Measurements from ENCODE around the gene IGDCC3.
"Not testable (repeated sequence)": the region's sequence is repeated elsewhere in the genome, so short reads cannot be mapped to it uniquely, and the experiment has no call there.

The IGDCC3 gene

DNA sequence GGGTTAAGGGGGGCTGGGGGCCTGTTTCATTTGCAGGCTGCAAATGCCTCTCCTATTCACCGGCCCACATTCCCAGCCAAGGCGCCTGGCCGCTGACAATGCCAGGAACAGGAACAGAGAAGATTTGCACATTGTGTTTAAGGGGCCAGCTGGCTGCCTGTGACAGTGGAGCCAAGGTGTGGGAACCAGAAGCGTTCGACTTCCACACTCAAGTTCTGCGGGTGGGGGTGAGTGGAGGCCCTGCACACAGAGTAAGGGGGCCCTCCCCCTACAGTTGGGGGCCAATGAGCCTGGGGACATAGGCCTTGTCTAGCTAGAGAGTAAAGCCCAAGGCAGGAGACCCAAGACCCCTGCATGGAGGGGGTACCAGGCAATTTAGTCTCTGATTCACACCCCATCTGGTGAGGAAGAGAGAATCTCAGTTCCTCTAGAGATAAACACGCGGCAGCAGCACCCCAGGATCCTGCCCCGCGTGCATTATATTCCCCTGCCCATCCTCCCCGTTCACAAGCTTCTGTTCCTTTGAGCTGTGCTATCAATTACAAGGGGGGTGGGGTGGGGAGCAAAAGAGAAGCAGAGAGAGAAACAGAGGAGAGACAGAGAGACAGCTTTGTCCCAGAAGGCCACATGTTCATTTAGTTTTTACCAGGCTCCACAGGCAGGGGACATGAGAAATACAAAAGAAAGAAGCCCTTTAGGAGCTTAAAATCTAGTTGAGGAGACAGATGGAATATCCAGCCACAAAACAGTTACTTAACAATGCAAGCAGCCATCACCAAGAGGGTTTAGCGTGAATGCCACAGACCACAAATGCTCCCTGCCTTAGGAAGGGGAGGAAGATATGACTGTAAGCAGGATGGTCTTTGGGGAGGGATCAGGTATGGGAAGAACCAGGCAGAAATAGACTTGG, 9.2 kb downstream of the IGDCC3 start:
- no peak for DNase-seq

GRCh38 chr15:65366122-65366892, 11.5 kb downstream of the IGDCC3 start:
- no peak for DNase-seq

DNA sequence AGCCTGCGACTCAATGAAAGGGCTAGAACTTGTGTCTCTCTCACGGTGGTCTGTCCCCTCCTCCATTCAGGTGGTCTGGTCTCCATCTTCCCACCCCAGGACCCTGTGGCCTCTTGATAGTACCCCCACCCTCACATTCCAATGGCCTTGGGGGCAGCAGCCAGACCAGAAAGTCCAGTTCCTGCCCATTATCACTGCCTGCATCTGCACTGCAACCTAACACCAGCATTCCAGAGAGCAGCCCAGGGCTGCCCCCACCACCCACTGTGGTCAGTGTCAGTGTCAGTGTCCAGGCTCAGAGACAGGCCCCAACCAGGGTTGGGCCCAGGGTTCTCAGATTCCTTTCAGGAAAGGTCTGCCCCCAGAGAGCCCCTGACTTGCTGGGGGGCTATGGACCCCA, 12.6 kb downstream of the IGDCC3 start:
- DNase-seq: no peak

DNA sequence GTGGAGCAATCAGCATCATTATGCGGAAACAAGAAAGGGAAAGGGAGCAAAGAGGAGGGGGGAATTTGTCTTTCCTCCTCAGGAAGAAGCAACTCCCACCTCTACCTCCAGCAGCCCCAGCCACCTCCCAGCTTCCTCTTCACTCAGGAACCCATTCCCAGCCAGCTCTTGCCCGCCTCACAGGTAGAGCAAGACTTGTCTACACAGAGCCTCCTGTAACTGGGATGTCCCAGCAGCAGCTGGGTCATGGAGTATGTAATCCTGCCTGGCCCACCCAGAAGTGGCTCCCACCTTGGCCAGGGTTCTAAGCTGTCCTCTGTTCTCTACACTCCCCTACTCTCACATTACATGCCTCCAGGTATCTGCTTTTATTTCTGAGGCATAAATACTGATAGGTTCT, 14.0 kb downstream of the IGDCC3 start:
- DNase-seq: no peak

GRCh38 chr15:65363306-65363705, 14.5 kb downstream of the IGDCC3 start:
- DNase-seq: no peak

DNA sequence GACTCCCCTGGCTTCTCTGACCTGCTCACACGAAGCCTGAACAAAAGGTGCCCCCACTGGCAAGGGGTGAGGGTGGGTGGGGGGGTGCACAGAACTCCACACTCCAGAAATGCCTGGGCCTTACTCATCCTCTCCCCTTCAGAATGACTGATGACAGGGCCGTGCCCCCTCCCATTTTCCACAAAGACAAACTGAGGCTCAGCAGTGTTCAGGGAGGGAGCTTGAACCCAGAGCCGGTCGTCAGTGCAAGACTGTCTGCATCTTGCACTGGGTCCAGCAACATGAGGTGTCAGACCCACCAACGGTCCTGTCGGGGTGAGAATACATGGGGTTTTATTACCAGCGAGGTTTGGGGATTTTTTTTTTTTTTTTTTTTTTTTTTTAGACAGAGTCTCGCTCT, 15.3 kb downstream of the IGDCC3 start:
- DNase-seq: no peak

GRCh38 chr15:65361708-65362459, 15.9 kb downstream of the IGDCC3 start:
- no peak for DNase-seq

GRCh38 chr15:65360506-65360905, 17.3 kb downstream of the IGDCC3 start:
- DNase-seq: no peak

- DNase-seq: no peak
Measured at GRCh38 chr15:65355988-65356353, 21.8 kb downstream of the IGDCC3 start.

DNA sequence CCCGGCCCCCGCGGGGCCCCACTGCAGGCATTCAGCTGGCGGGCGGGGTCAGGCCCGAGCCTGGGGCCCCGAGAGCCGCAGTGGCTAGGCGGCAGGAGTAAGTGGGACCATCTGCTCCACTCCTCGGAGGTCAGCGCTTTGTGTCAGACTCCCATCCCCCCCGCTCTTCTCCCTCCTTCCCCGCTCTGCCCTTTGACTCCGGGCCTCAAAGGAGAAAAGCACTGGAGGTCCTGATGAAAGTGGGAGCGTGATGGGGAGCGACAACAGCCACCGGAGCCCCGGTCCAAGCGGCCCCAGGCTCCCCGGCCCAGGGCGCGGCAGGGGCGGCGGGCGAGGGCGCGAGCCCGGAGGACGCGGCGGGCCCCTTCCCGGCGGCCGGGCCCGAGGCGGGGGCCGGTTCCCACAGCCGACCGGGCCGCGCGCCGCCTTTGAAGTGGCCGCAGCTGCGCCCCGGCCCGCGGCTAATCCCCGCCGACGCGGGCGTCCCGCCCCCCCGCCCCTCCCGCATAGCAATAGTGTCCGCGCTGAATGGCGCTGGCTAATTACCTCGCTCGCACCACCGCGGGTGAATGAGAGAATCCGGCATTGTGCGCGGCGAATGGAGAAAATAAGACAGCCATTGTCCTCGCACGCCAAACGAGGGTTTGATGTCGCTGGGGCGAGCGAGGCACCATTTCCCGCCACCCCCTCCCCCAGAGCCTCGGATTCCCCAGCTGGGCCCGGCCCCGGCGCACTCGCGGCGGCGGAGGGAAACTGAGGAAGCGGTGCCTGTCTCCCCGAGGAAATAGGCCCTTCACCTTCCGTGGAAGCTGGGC, 22.4 kb downstream of the IGDCC3 start:
- DNase-seq: no peak

DNA sequence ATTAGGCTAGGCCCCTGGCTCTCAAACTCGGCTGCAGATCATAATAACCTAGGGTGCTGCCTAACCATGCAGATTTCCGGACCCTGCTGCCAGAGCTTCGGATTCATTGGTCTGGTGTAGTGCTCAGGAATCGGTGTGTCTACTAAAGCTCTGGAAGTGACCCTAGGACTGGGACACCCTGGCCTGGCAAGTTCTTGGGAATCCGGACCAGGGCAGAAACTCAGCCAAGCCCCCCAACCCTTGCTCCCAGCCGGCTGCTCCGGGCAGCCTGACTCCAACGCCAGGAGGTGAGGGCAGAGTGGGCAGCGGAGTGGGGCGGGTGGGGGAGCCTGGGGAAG, 23.0 kb downstream of the IGDCC3 start:
- no peak for DNase-seq

- DNase-seq: not testable (repeated sequence)
Measured at GRCh38 chr15:65351972-65352371, 25.8 kb downstream of the IGDCC3 start.

- DNase-seq: no peak
Measured at GRCh38 chr15:65349338-65349737, 28.5 kb downstream of the IGDCC3 start.

- DNase-seq: not testable (repeated sequence)
Measured at GRCh38 chr15:65347756-65348155, 30.0 kb downstream of the IGDCC3 start.

- no peak for DNase-seq
Measured at GRCh38 chr15:65346856-65347598, 30.8 kb downstream of the IGDCC3 start.

DNA sequence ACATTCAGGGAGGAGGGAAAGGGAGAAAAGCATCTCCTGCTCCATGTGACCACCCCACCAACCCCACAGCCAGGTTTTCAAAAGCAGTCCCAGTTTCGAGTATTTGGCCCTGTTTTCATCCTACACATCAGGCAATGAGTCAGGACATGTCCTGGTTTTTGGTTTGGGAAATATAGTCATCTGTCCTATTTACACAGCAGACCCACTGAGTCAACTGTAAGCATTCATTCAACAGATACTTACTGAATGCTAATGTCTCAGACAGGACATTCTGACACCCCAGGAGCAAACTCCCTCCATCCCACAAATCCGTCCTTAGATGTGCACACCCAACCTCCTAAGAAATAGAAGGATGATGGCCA, 32.9 kb downstream of the IGDCC3 start:
- no peak for DNase-seq

DNA sequence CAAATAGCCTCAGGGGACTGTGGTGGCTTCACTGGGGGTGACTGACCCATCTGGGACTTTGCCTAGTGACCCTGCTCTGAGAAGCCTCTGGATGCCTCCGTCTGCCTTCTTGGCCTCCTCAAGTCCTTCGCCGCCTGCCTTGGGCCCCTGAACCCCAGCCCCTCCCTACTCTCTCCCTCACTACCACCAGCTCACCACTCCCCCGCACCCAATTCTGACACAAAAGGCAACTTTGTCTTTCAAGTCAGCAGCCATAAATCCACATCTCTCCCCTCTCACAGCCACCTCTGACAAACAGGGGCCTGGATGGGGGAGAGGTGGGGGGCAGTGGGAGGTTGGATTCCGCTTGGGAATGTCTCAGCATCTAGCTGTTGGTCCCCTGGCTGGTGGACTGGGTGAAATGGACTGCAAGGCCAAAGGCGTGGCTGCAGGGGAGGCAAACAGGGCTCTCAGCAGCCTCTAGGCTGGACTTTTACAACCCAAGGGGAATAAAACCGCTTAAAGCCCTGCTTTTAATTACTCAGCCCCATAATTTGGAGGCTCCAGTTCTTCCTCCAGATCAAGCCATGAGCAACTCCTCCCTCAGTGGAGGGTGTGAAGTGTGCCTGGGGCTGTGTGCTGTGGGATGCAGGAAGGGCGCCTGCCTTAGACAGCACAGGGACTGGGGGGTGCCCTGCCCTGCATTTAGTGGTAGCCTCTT, 33.4 kb downstream of the IGDCC3 start:
- no peak for DNase-seq

DNA sequence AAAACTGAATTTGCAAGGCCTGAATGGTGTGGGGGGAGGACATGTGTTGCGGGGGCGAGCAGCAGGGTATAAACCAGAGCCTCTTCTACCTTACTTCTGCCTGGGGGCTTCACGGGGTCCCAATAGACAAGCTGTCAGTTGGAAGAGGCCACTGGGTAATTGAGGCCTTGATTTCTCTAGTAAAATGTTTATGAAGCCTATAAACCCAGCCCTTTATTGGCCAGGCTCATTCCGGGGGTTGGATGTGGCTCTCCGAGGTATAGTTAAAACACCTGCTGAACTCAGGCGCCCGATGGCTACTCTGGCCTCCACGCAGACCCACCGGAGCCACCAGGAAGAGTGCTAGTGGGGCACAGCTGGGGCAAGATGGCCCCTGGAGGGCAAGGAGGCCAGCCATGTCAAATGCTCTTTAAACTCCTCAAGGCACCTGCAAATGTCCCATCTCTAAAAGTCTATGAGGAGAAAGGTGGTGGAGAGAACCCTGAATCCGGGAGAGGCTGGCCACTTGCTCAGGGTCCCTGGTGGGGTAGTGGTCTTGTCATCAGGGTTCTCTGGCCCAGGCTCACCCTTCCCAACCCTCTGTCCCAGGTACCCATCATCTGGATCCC, 34.3 kb downstream of the IGDCC3 start:
- DNase-seq: no peak

GRCh38 chr15:65342493-65342892, 35.3 kb downstream of the IGDCC3 start:
- DNase-seq: no peak

GRCh38 chr15:65339920-65340319, 37.9 kb downstream of the IGDCC3 start:
- no peak for DNase-seq

GRCh38 chr15:65339416-65339815, 38.4 kb downstream of the IGDCC3 start:
- DNase-seq: no peak
